Effector CD4-positive, alpha-beta T cell (primary cell): ENCODE data around the gene ADTRP.
"Not testable (repeated sequence)": the region's sequence is repeated elsewhere in the genome, so short reads cannot be mapped to it uniquely, and the experiment has no call there.

Experiments used
- DNase-seq: peaks from one replicate; pipeline ENCODE4 v3.0.0-alpha.2; 2020

ADTRP gene

DNA sequence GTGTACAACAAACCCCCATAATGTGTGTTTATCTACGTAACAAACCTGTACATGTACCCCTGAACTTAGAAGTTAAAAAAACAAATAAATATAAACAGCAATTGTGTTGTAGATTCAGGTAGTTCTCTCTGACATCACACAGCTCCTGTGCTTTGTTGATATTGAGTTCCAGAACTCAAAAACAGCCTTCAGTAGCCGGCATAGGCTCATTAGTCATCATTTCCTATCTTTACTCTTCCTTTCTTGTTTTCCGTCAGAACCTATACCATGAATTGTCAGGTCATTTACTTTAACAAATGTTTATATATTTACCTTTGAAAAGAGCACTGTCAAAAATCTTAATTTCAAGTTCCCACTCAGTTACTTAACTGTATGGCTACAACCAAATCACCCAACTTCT is 88.8 kb downstream of the ADTRP start:
- DNase-seq, result no peak

DNA sequence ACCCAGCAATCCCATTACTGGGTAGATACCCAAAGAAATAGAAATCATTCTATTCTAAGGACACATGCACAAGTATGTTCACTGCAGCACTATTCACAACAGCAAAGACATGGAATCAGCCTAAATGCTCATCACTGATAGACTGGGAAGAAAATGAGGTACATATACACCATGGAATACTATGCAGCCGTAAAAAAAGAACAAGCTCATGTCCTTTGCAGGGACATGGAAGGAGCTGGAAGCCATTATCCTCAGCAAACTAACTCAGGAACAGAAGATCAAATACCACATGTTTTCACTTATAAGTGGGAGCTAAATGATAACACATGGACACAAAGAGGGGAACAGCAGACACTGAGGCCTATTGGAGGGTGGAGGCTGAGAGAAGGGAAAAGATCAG is 89.2 kb downstream of the ADTRP start:
- not testable (repeated sequence) for DNase-seq

DNA sequence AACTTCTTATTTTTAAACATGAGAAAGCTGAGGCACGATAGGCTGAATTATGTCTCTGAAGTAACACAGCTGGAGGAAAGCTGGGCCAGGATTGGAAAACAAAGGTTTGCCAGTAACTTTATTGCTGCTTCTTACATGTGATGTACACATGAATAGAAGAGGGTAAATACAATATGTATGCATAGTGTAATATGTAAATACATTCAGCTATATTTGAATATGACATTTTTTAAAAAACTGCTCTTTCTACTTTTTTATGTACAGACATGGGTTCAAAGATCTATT is 90.2 kb downstream of the ADTRP start:
- no peak for DNase-seq

DNA sequence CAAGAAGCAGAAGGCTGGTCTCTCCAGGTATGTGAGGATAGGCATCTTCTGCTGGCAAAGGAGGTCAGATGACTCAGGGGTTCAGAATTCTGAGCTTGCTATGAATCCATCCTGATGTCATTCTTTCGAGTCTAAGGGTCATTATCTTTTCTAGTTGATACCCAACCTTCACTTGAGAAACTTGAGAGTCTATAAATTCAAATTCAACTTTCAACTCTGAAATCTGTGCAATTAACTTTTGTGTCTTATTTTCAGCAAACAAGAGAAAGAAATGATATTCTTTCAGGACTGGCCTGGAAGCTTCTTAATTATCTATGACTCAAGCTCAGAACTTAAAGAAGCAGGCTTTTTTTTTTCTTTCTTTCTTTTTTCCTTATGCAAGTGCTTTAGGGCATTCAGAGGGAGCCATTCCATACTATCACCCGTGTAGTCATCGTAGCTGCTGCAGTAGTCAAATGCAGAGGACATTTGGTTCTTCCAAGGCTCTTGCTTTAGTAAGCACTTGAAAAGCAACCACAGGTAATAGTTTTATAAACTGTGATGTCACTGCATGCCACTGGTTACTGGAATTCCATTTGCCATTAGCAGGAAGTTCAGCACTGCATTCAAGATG is 93.0 kb downstream of the ADTRP start:
- DNase-seq, result no peak

DNA sequence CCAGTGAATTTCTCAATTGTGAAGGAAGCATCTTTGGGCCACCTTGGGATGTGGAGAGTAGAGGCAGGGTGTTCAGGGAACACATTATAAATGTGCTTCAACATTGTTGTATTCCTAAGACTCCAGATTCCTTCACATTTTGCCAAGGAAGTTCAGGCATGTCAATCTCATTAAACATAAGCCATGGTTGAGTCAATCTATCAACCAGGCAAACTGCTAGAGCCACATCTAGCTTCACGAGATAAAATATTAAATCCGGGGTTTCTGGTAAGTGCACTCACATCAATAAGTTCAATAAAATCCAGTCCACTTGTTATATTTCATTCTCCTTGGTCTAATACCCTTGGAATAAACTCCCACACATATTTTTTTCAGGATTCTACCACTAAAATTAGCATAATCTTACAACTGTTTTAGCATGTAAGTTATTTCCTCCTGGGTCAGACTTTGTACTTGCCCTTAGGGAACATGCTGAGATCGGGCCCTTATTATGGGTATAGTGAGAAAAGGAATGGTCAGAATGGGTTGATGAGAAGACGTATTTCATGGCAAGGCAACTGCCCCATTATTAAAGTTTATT is 93.6 kb downstream of the ADTRP start:
- no peak for DNase-seq

DNA sequence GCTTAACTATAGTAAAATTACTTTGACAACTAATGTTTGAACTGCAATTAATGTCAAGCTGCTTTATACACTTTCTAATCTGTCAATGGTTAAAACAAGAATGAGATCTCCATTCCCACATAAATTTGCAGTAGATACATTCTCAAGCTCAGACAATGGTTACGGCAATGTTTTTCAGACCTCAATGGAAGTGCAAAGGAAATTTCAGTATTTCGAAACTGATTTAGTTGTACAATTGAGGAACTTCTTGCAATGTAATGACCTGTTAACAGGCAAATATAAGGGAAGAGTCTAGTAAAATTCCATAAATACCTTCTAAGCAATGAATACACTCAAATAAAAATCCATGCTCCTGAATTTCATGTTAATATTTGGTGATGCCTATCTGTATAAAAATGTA is 94.7 kb downstream of the ADTRP start:
- DNase-seq, result no peak

DNA sequence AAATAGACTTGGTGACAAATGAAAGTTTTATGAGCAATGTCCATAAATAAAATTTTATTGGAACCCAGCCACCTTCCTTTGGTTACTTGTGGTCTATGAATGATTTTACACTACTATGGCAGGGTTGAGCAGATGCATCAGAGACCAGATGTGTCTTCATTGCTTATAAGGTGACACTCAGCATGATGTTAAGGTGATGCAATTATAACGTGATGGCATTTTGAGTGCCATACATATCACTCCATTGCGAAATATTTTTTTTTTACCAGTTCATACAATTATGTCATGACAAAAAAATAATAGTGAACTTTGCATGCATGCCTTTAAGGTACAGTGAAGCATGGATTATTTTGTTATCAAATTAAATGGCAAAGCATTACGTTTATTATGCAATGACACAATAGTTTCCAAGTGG is 96.0 kb downstream of the ADTRP start:
- DNase-seq, result no peak

DNA sequence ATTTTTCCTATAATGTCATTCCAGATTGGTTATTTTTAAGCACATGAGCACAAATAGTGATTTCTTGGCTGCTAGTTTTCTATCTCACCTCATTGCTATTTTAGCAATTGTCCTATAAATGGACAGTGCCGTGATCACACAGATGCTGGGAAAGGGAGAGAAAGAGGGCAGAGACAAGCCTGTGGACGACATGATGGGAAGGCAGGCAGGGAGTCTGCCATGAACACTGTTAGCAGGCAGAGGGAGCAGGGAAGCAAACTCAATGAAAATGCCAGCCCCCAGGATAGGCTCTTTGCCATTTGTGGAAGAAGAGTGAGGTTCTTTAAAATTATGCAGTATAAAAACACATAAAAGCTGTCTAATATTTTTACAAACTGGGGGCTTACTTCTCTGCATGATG is 96.8 kb downstream of the ADTRP start:
- no peak for DNase-seq

DNA sequence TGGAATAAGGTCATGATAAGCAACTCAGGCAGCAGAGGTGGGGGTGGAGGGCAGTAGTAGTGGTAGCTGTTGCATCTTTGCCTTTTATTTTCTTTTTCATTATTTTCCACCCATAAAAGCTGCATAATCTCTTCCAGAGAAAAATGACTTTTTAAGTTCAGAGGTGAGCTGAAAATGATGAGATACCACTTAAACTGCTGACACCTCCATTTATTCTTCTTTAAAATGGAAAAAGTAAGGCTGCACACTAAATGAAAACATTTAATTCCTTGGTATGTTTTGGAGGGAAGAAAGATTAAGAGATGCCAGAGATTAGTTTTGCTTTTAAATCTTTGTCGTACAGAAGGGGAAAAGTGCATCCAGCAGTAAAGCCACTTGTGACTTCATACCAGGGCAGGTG is 97.2 kb downstream of the ADTRP start:
- DNase-seq, result no peak

DNA sequence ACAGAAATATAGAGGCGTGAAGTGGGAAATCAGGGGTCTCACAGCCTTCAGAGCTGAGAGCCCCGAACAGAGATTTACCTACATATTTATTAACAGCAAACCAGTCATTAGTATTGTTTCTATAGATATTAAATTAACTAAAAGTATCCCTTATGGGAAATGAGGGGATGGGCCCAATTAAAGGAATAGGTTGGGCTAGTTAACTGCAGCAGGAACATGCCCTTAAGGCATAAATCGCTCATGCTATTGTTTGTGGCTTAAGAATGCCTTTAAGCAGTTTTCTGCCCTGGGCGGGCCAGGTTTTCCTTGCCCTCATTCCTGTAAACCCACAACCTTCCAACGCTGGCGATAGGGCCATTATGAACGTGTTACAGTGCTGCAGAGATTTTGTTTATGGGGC is 98.1 kb downstream of the ADTRP start:
- DNase-seq, result not testable (repeated sequence)

DNA sequence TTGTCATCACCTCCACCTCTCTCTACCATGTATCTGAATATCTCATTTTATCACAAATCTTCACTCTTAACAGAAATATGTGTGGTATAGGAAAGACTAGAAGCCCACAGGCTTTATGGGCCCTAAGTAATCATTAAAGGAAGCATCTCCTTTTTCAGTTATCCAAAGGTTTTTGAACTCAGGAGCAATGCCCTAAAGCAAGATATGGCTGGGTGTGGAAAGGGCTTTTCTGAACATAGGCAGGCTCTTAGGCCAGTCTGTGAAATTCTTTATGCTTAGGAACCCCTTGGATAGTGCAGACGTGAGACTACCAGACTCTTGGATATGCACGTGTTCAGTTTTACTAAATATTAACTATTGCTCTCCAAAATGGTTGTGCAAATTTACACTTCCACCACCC is 99.5 kb downstream of the ADTRP start:
- no peak for DNase-seq

DNA sequence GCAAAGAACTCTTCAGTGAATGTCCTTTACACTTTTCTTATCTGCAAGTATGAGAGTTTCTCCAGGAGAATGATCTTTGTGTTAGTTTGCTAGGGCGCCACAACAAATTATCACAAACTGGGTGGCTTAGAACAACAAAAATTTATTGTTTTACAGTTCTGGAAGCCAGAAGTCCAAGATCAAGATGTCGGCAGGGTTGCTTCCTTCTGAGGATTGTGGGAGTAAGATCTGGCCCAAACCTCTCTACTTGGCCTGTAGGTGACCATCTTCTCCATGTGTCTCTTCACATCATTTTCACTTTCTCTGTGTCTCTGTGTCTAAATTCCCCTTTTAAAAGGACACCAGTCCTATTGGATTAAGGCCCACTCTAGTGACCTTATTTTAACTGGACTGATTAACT is 103.0 kb downstream of the ADTRP start:
- DNase-seq, result no peak

DNA sequence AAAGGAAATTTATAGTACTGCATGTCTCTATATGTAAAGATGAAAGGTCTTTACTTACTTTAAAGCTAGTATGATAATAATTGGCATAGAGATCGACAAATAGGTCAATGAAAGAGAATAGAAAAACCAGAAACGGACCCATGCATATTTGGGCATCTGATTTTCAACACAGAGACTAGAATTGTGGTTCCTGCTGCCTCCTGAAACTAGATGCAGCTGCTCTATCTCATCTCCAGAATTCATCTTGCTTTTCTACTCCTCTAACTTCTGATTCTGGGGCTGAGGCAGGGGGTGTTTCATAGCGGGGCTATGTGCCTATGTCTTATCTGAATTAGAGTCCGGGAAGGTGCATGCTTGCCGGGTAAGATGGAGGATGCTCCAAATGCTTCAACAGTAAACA is 105.9 kb downstream of the ADTRP start:
- no peak for DNase-seq

DNA sequence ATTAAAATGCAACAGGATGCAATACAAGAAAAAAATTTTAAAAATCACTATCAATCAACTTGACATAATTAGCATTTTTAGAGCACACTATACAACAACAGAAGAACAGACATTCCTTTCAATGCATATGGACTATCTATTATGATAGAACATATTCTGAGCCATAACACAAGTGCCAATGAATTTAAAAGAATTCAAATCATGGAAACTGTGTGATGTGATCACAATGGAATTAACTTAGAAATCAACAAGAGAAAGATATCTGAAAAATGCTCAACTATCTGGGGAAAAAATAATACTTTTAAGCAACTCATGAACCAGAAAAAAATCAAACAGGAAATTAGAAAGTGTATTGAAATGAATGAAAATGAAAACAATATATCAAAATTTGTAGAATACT is 106.3 kb downstream of the ADTRP start:
- no peak for DNase-seq

DNA sequence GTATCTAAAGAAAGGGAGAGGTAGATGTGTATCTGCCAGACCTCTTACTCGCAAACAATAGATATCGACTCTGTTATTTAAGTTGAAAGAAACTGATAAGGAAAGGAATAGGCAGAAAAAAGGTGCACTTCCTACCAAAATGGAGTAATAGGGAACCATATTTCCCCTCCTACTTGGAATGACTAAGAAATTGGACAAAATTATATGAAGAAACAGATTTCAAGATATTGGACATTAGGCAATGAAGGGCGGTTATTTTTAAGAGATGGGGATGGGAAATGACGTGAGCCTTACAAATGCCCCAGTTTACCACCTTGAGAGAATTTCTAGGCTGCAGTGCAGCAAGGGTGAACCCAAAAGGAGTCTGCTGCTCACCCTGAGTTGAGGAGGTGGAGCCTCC is 108.9 kb downstream of the ADTRP start:
- no peak for DNase-seq

DNA sequence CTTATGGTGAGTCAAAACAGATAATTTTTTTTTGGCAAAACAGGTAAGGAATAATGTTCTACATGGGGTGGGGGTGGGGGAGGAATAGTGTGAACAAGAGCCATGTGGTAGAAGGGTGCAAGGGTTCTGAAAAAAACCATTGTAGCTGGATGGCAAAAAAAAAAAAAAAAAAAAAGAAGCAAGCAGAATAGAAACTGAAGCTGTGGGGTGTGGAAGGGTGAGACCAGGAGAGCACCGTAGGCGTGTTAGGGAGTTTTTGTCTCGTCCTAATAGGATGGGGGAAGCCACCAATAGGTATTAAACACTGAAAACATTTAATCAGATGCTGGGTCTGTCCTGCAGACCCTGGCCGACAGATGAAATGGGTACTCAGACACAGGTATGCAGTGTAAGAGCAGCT is 110.1 kb downstream of the ADTRP start:
- DNase-seq, result no peak

DNA sequence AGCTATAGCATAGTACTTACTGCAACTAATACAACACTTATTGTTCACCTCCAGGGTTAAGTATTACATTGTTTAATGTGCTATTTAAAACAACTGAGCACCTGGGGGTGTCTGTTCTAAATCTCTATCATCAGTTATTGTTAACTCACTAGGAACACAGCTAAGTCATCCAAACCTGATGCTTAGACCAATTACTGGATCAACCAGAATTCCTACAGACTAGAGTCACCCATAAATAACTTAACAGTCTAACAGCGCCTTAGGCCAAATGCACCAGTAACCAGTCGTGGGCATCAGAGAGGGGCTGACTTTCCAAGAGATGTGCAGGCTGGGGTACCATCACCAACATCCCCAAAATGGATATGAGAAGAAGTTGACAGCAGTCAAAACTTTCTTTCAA is 110.7 kb downstream of the ADTRP start:
- DNase-seq, result no peak

DNA sequence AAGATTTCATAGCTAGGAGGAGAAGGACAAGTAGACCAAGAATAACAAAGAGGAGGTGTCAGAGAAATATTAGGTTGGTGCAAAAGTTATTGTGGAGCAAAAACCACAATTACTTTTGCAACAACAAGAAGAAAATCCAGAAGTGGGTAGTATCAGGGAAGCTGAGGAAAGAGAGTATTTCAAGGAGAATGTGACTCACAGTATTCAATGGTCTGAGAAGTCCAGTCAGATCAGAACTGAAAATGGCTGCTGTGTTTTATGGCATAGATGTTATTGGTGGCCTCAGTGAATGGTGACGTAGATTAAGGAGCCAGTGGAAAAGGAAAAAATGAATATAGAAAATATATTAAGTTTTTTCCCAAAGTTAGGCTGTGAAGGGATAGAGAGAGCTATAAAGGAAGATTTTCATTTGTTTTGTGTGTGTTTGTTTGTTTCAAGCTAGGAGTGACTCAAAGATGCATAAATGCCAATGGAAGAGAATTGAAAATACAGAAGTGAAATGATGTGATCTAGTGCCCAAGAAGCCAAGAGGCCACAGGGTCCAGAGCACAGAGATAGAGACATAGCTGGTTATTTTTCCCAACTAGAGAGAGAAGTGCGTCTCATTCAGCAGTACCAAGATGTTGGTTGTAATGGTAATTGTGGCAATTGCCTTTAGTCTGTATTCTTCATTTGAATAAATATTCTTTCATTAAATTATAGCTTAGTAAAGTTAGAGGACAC is 112.8 kb downstream of the ADTRP start:
- DNase-seq, result no peak
